Common myeloid progenitor, CD34-positive (primary cell): ENCODE data around the gene TIGD1. TPM values are rescaled to one million over a fixed set of nuclear protein-coding genes. Genes with fewer than 3 reads are reported as not detected.
A peak's percentile ranks its signal among the peaks of the same experiment; 100 is the strongest.

Experiments
- CTCF ChIA-PET: fragments of 350-600 bp; sonication (Branson Sonifier 250); formaldehyde crosslinking; loops from one replicate; lab custom pipeline; 2021; ENCODE audit warnings: antibody characterized with exemption; lab: Charles Lee
- POLR2A ChIA-PET: fragments of 350-600 bp; sonication (Branson Sonifier 250); formaldehyde crosslinking; loops from one replicate; lab custom pipeline; 2021; ENCODE audit warnings: antibody characterized with exemption; lab: Charles Lee
- DNase-seq, 3 donors: peaks; one replicate each; pipeline versions ENCODE4 v3.0.0 to v3.0.0-alpha.2; 2013
- H3K27ac ChIP-seq, 2 experiments: 1 replicate in 1 of 2; 2 replicates in 1 of 2; pipeline ENCODE4 v1.7.0; 2013; ENCODE audit warnings: inconsistent platforms in 2 of 2, low read length in 2 of 2, mild to moderate bottlenecking in 2 of 2, low read depth in 1 of 2, moderate library complexity in 1 of 2; ENCODE audit not compliant: severe bottlenecking in 2 of 2, insufficient read depth in 1 of 2, poor library complexity in 1 of 2
- H3K27me3 ChIP-seq, 5 experiments: replicated peaks in 2 of 5; 1 replicate in 3 of 5; 2 replicates in 2 of 5; pipeline versions ENCODE4 v1.6.1 to v1.7.0; 2013; ENCODE audit warnings: low read length in 4 of 5, mild to moderate bottlenecking in 2 of 5, moderate library complexity in 2 of 5, inconsistent platforms in 1 of 5; ENCODE audit not compliant: insufficient read depth in 5 of 5, control insufficient read depth in 4 of 5
- H3K36me3 ChIP-seq, 4 experiments: 1 replicate in 2 of 4; 2 replicates in 2 of 4; pipeline versions ENCODE4 v1.6.1 to v1.7.0; 2013; ENCODE audit warnings: low read length in 3 of 4, control low read depth in 1 of 4, mild to moderate bottlenecking in 1 of 4; ENCODE audit not compliant: control insufficient read depth in 4 of 4, insufficient read depth in 4 of 4
- H3K4me1 ChIP-seq, 4 experiments: 1 replicate in 3 of 4; 2 replicates in 1 of 4; pipeline versions ENCODE4 v1.6.1 to v1.7.1; 2013; ENCODE audit warnings: low read length in 3 of 4, mild to moderate bottlenecking in 3 of 4, control low read depth in 1 of 4, inconsistent platforms in 1 of 4, moderate library complexity in 1 of 4; ENCODE audit not compliant: control insufficient read depth in 4 of 4, insufficient read depth in 4 of 4; ENCODE audit errors: control extremely low read depth in 1 of 4
- H3K4me3 ChIP-seq, 7 experiments: 1 replicate in 4 of 7; 2 replicates in 3 of 7; pipeline versions ENCODE4 v1.5.1 to v1.7.0; 2013; ENCODE audit warnings: mild to moderate bottlenecking in 7 of 7, low read length in 6 of 7, moderate library complexity in 6 of 7, inconsistent platforms in 2 of 7, low read depth in 2 of 7, control low read depth in 1 of 7; ENCODE audit not compliant: insufficient read depth in 4 of 7, control insufficient read depth in 1 of 7; ENCODE audit errors: extremely low read depth in 1 of 7
- H3K9me3 ChIP-seq, 5 experiments: 1 replicate in 4 of 5; 2 replicates in 1 of 5; pipeline versions ENCODE4 v1.6.1 to v1.7.1; 2013; ENCODE audit warnings: low read length in 4 of 5, mild to moderate bottlenecking in 2 of 5, inconsistent platforms in 1 of 5, low read depth in 1 of 5, moderate library complexity in 1 of 5; ENCODE audit not compliant: control insufficient read depth in 4 of 5, insufficient read depth in 2 of 5; ENCODE audit errors: control extremely low read depth in 1 of 5
- WGBS: methylation state at CpG from one replicate; pipeline ENCODE4 v1.1.5; 2013; ENCODE audit not compliant: insufficient coverage; 5-methylcytosine and 5-hydroxymethylcytosine counted together
- polyA plus RNA-seq: library from polyadenylated mRNA; unstranded; fragments of 120-200 nt; gene quantifications from one replicate; pipeline ENCODE4 v1.2.1, GENCODE V29; 2013

TIGD1 gene
- polyA plus RNA-seq = 15.0 TPM

- ChIA-PET CTCF (interaction anchor here (0.6 to 1.6 kb wide), 2 partner anchors 19 to 28 kb away, joined by 3 to 4 read pairs; no protein-coding TSS in a partner anchor), POLR2A (interaction anchor here (0.6 to 1.2 kb wide), 3 partner anchors 12 to 39 kb away, joined by 3 to 4 read pairs (median 3); no protein-coding TSS in a partner anchor)
- Histone ChIP-seq H3K36me3 (peaks cover 7 to 26% (median 15%) of the 10 kb centered on the region in 4 experiments), H3K27me3 (no peaks in the 10 kb centered on the region), H3K9me3 (peaks cover 0 to 4% (median 0%) of the 10 kb centered on the region in 5 experiments), H3K4me1 (peaks cover 11 to 28% (median 18%) of the 10 kb centered on the region in 4 experiments), H3K4me3 (peak within 1 kb of the TSS; percentile 79 to 91 (median 87)), H3K27ac (peak within 1 kb of the TSS; percentile 74 to 90)
- peak; percentile 95 to 99 (median 98) for DNase-seq
- 0% methylated on average over 52 of the region's 81 CpGs for WGBS
These were observed at the start of gene TIGD1, which contains the start of gene EIF4E2 for GRCh38 chr2:232550354-232551249. TIGD1 (minus strand) TSS chr2:232550557; CDS start chr2:232549882, 675 bp downstream. EIF4E2 (plus strand) TSS chr2:232550689; CDS start chr2:232550725, 36 bp downstream.

DNA sequence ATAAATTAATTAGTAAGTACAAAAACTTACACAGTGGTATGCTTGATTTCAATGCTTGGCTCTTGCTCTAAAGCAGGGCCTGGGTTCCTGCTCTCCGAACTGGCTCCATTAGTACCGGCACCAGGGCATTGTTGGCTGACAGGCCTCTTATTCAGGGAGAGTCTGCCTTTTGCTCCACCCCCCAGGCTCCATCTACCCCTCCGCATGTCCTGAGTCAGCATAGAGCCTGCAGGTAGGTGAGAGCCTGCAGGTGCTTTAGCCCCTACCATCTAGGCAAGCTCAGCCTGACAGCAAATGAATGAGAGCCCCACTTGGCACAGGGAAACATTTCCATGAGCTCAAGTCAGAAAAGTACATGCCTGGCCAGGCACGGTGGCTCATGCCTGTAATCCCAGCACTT lies 47.9 kb upstream of the TIGD1 start:
- POLR2A ChIA-PET = no interaction called here
- WGBS = 100% methylated on average over 3 of the region's 4 CpGs
- Histone ChIP-seq H3K36me3 (no peaks in the 10 kb centered on the region), H3K27me3 (no peaks in the 10 kb centered on the region), H3K4me1 (peaks cover 0 to 3% (median under 1%) of the 10 kb centered on the region in 4 experiments), H3K9me3 (no peaks in the 10 kb centered on the region), H3K27ac (no peak overlapping the region), H3K4me3 (no peak overlapping the region)
- CTCF ChIA-PET = interaction anchor here (0.8 kb wide), 1 partner anchor 83 kb away, joined by 3 read pairs; no protein-coding TSS in a partner anchor
- no peak for DNase-seq

DNA sequence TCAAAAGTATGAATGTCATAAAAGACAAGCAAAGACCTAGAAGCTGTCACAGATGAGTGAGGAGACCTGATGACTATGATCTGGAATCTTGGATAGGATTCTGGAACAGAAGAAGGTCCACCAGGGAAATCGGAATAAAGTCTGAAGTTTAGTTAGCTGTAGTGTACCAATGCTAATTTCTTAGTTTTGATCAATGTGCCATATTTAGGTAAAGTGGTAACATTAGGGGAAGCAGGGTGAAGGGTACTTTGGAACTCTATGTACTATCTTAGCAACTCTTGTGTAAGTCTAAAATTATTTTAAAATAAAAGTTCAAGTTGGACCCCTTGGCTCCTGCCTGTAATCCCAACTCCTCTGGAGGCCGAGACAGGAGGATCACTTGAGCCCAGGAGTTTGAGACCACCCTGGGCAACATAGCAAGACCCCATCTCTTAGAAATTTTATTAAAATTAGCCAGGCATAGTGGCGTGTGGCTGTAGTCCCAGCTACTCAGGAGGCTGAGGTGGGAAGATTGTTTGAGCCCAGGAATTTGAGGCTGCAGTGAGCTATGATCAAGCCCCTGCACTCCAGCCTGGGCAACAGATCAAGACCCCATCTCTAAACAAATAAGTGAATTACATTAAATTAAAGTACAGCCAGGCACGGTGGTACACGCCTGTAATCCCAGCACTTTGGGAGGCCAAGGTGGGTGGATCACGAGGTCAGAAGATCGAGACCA lies 47.2 kb upstream of the TIGD1 start:
- Histone ChIP-seq H3K4me1 (peaks cover 0 to 10% (median 4%) of the 10 kb centered on the region in 4 experiments), H3K4me3 (no peak overlapping the region), H3K27ac (no peak overlapping the region), H3K36me3 (no peaks in the 10 kb centered on the region), H3K27me3 (no peaks in the 10 kb centered on the region), H3K9me3 (no peaks in the 10 kb centered on the region)
- CTCF ChIA-PET = no interaction called here
- DNase-seq = no peak
- POLR2A ChIA-PET = no interaction called here
- 95% methylated on average over 7 of the region's 7 CpGs for WGBS

DNA sequence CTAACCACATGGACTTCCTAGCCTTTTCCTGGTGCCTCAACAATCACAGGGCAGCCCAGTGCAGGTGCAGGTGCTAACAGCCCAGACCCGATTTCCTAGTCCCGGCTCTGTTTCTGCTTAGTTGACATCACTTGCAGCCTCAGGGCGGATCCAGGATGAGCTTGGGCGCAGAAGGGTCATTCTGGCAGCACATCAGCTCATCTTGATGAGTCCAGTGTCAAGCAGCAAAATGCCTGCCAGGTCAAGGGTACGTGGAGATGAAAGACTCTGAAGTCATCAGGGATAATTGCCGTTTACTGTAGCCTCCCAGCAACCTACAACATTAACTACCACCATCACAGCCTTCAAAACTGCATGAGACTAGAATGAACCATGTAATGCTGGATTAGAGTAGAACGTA lies 43.6 kb upstream of the TIGD1 start:
- H3K27ac ChIP-seq = no peak overlapping the region
- peaks cover 0 to 10% (median 4%) of the 10 kb centered on the region in 4 experiments for H3K4me1 ChIP-seq
- 94% methylated on average over 5 of the region's 7 CpGs for WGBS
- H3K27me3 ChIP-seq = no peaks in the 10 kb centered on the region
- no peak for DNase-seq
- no peak overlapping the region for H3K4me3 ChIP-seq
- ChIA-PET CTCF (interaction anchor here (1.2 kb wide), 1 partner anchor 9 kb away, joined by 3 read pairs; no protein-coding TSS in a partner anchor), POLR2A (no interaction called here)
- no peaks in the 10 kb centered on the region for H3K9me3 ChIP-seq
- no peaks in the 10 kb centered on the region for H3K36me3 ChIP-seq

GRCh38 chr2:232592772-232593395 lies 42.5 kb upstream of the TIGD1 start:
- WGBS = 100% methylated on average over 2 of the region's 3 CpGs
- no peak overlapping the region for H3K4me3 ChIP-seq
- no peaks in the 10 kb centered on the region for H3K36me3 ChIP-seq
- no peaks in the 10 kb centered on the region for H3K27me3 ChIP-seq
- CTCF ChIA-PET = interaction anchor here (1.2 kb wide), 1 partner anchor 10 kb away, joined by 3 read pairs; no protein-coding TSS in a partner anchor
- H3K9me3 ChIP-seq = no peaks in the 10 kb centered on the region
- H3K4me1 ChIP-seq = peaks cover 0 to 10% (median 4%) of the 10 kb centered on the region in 4 experiments
- H3K27ac ChIP-seq = no peak overlapping the region
- POLR2A ChIA-PET = no interaction called here
- peak in 2 of 3 donors; percentile 32 to 36 for DNase-seq

DNA sequence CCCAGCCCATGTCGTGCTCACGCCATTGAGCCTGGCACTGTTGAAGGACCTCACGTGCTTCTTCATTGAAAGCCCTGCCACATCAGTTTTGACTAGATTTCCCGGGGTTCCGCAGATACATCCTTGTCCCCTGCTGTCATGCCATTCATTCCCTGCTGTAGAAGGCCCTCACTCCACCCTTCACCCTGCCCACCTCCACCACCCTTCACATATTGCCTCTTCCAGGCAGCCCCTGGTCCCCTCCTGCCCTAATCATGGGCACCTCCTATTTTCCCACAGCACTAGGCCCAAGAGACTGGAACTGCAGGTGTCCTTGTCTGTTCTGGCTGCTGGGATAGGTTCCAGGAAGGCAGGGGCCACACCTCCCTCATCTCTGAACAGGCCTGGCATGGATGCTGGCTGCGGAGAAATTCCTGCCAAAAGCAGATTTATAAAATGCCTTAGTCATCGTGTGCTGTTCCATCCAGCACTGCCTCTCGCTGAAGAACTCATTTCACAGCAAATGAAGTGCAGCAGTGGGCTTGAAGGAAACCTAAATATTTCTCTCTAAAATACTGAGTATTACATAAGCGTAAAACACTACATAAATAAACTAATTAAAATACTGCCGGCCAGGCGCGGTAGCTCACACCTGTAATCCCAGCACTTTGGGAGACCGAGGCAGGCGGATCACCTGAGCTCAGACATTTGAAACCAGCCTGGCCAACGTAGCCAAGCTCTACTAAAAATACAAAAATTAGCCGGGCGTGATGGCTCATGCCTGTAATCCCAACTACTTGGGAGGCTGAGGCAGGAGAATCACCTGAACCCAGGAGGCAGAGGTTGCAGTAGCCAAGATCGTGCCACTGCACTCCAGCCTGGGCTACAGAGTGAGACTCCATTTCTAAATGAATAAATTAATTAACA lies 38.6 kb upstream of the TIGD1 start:
- Histone ChIP-seq H3K4me1 (peaks cover 0 to 11% (median 6%) of the 10 kb centered on the region in 4 experiments), H3K27me3 (no peaks in the 10 kb centered on the region), H3K27ac (no peak overlapping the region), H3K9me3 (peaks cover 0 to 6% (median 0%) of the 10 kb centered on the region in 5 experiments), H3K36me3 (peaks cover 0 to 5% (median 0%) of the 10 kb centered on the region in 4 experiments), H3K4me3 (no peak overlapping the region)
- CTCF ChIA-PET = no interaction called here
- 91% methylated on average over 14 of the region's 18 CpGs for WGBS
- DNase-seq = no peak
- POLR2A ChIA-PET = no interaction called here
